Activated T-cell treated with anti-CD3 and anti-CD28 coated beads for 48 hours (primary cell): ENCODE data around the gene NFYB.
A peak's percentile ranks its signal among the peaks of the same experiment; 100 is the strongest.
"Not testable (repeated sequence)": the region's sequence is repeated elsewhere in the genome, so short reads cannot be mapped to it uniquely, and the experiment has no call there.

Source experiments
- DNase-seq: peaks from one replicate; pipeline ENCODE4 v3.0.0-alpha.2; 2020; ENCODE audit warnings: low read depth

NFYB gene

GRCh38 chr12:104137902-104138796, at the start of gene NFYB:
TSS of gene NFYB (minus strand) at chr12:104138210. CDS start at chr12:104135453, 2,757 bp downstream.
- DNase-seq: peak; percentile 86

GRCh38 chr12:104187446-104188155, 49.6 kb upstream of the NFYB start:
- no peak for DNase-seq

- no peak for DNase-seq
Observed at GRCh38 chr12:104183443-104183842, 45.4 kb upstream of the NFYB start.

DNA sequence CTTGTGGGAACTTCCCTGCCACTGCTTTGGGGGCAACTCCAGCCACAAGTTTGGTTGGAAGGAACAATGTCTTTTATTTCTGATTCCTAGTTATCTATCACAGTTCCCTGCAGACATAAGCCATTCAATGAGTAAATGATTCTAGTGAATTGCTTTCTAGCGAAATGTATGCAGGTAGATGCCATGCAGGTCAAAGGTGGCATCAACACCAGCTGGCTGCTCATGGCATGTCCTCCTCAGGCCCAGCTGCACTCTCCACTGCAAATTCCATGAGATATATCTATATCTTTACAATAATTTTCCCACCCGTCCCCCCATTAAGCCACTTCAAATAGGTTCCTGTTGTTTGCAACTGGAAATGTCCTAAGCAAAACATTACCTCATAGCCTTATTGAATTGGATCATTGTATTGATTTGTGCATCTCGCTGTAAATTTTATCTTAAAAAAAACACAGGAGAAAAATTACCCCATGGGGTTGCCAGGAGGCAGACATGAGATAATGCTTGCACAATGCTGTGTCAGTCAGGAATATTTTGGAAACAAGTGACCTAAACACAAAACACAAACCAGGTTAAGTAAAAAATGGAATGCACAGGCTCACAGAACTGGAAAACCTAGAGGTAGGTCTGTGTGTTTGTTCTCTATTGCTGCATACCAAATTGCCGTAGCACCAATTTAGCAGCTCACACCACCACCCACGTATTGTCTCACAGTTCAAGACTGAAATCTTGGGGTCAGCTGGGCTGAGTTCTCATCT, 44.8 kb upstream of the NFYB start:
- no peak for DNase-seq

GRCh38 chr12:104182144-104182543, 44.1 kb upstream of the NFYB start:
- no peak for DNase-seq

GRCh38 chr12:104181313-104181712, 43.3 kb upstream of the NFYB start:
- DNase-seq: no peak

DNA sequence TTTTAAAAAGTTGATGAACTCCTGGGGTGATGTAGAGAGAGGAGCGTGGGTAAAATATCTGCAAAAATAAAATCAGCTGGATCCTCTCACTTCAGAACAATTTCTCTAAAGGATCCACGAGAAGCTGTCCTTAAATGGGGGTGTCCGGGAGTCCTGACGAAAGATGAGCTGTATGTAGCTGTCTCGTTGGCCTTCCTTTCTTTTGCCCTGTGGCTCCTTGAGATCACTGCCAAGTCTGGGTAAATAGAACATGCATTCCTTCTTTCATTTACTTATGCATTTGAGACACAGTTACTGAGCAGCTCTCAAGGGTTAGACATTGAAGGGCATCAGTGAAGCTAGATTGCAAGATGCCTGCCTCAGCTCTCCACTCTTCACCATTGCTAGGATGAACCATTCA, 42.4 kb upstream of the NFYB start:
- DNase-seq: no peak

DNA sequence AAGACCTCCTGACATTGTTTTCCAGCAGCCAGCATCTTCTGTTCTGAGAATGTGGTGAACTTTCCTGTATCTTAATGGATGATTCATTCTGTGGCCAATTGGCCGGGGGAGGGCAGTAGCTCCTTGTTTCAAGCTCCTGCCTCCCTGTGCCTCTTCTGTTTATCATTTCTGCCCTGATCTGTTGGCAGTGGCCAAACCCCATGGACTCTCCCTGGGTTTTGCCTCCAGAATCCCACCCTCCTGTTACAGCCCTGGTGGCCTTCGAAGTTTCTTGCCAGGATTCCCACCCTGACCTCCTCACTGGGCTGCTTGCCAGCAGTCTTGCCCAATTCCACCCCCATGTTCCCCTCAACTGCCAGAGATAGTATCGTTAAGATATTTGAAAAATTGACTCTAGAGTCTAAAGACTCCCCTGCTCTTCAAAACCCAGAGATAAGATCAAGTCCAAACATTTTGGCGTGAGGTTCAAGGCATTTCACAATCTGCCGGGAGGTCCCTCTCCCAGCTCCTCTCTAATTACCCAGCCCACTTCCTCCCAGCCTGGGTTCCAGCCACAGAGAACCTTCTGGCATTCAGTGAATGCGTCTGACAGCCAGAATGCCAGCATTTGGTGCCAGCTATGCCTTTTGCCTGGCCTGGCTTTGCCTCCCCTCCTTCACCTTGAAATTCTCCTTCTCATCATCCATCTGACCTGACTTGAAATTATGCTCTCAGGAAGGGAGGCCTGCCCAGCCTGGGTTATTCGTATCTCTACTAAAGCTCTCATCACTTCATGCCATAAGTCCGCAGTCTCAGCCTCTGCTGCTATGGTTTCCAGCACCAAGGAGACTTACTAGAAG, 39.9 kb upstream of the NFYB start:
- no peak for DNase-seq

DNA sequence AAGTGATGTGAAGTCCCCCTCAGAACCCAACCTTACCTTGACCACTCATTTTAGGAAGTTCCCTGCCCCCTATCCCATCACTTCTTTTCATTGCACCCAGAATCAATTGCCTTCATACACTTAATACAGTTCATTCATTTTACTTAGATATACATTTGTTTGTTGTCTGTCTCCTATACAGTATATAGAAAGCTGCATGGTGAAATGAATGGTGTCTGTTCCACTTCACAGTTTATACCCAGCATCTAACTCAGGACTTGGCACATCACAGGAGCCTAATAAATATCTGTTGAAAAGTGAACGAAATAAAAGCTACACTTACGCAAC, 39.3 kb upstream of the NFYB start:
- DNase-seq: no peak

GRCh38 chr12:104175726-104176247, 37.8 kb upstream of the NFYB start:
- DNase-seq: no peak

- DNase-seq: not testable (repeated sequence)
Observed at GRCh38 chr12:104173804-104174203, 35.8 kb upstream of the NFYB start.

DNA sequence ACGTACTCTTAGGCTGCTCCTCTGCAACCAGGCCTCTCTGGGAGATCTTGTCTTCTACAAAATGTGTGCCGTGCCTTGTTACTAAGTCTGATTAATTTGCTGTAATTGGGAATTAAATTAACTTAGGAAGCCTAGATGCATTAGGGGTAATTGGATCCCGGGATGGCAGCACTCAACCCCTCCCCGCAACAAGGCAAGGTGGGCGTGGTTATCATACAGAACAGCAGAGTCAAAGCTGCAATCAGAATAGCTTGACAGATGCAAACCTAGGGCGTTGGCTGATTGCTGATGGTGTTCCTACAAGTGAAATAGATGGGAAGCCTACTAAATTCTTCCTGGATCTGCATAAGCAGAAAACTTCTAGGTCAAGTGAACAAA, 34.5 kb upstream of the NFYB start:
- no peak for DNase-seq

- DNase-seq: no peak
Observed at GRCh38 chr12:104171785-104172569, 34.0 kb upstream of the NFYB start.

GRCh38 chr12:104168596-104168995, 30.6 kb upstream of the NFYB start:
- DNase-seq: no peak

DNA sequence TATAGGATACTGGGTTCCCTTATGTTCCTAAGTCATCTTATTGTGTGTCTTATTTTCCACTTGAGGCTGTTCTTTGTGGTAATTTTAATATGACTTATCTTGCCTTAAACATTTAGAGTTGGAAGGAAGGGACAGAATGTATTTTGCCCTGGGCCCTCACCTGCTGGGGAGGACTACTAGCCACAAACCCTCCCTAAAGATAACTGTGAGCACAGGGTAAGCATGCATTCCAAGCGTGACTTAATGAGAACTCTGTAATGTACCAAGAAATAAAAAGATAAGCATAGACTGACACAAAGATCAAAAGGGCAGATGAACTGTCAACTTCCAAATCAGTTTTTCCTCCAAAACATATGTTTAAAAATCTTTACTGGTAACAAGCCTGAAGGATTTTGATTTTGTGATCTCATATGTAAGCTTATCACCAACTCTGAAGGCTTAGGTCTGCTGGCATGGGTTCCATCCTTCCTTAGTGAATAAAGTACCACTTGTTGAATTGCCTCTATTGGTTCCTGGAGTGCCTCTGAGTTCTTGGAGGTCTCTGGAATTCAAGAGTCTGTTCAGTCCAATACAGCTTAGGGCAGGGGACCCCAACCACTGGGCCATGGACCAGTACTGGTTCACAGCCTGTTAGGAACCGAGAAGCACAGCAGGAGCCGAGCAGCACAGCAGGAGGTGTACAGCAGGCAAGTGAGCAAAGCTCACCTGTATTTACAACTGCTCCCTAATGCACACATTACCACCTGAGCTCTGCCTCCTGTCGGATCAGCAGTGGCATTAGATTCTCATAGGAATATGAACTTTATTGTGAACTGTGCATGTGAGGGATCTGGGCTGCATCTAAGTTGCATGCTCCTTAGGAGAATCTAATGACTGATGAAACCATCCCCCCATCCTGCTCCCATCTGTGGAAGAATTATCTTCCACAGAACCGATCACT, 29.8 kb upstream of the NFYB start:
- no peak for DNase-seq

- DNase-seq: no peak
Observed at GRCh38 chr12:104166465-104166864, 28.5 kb upstream of the NFYB start.

DNA sequence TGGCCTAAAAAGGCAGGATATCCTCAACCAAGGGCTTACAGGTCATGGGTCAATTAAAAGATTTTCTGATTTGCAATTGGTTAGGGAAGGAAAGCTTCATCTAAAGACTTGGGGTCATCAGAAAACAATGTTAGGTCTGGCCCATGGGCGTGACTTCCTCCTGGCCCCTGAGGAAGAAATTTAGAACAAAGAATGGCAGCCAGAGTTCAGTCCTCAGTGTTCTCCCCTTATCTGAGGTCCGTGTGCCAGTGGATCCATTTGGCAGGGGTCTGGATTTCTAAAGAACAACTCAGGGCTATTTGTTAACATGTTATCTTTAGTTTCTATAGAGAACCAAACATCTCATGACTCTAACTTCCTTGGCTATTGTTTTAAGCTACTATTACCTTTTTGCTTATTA, 27.8 kb upstream of the NFYB start:
- no peak for DNase-seq

- DNase-seq: no peak
Observed at GRCh38 chr12:104164634-104165033, 26.6 kb upstream of the NFYB start.

DNA sequence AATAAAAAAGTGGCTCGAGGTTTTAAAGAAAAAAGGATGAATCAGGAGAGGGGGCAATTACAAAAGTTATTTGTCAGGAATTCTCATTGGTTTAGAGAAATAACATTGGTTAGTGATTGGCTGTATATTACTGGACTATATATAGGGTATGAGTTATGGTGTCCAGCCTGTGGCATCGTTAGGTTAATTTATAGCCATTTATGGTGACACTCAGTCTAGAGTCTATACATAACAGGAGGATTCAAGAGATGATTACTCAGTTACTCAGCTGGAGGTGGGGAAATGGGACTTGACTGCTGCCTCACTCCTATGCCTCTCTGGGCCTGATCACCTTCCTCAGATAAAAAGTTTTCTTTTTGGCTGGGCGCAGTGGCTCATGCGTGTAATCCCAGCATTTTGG, 25.6 kb upstream of the NFYB start:
- DNase-seq: no peak

- not testable (repeated sequence) for DNase-seq
Observed at GRCh38 chr12:104163028-104163427, 25.0 kb upstream of the NFYB start.
